Measurements from ENCODE around the gene EDEM3.
"Not testable (repeated sequence)": the region's sequence is repeated elsewhere in the genome, so short reads cannot be mapped to it uniquely, and the experiment has no call there.

The EDEM3 gene, protein sequence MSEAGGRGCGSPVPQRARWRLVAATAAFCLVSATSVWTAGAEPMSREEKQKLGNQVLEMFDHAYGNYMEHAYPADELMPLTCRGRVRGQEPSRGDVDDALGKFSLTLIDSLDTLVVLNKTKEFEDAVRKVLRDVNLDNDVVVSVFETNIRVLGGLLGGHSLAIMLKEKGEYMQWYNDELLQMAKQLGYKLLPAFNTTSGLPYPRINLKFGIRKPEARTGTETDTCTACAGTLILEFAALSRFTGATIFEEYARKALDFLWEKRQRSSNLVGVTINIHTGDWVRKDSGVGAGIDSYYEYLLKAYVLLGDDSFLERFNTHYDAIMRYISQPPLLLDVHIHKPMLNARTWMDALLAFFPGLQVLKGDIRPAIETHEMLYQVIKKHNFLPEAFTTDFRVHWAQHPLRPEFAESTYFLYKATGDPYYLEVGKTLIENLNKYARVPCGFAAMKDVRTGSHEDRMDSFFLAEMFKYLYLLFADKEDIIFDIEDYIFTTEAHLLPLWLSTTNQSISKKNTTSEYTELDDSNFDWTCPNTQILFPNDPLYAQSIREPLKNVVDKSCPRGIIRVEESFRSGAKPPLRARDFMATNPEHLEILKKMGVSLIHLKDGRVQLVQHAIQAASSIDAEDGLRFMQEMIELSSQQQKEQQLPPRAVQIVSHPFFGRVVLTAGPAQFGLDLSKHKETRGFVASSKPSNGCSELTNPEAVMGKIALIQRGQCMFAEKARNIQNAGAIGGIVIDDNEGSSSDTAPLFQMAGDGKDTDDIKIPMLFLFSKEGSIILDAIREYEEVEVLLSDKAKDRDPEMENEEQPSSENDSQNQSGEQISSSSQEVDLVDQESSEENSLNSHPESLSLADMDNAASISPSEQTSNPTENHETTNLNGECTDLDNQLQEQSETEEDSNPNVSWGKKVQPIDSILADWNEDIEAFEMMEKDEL

DNA sequence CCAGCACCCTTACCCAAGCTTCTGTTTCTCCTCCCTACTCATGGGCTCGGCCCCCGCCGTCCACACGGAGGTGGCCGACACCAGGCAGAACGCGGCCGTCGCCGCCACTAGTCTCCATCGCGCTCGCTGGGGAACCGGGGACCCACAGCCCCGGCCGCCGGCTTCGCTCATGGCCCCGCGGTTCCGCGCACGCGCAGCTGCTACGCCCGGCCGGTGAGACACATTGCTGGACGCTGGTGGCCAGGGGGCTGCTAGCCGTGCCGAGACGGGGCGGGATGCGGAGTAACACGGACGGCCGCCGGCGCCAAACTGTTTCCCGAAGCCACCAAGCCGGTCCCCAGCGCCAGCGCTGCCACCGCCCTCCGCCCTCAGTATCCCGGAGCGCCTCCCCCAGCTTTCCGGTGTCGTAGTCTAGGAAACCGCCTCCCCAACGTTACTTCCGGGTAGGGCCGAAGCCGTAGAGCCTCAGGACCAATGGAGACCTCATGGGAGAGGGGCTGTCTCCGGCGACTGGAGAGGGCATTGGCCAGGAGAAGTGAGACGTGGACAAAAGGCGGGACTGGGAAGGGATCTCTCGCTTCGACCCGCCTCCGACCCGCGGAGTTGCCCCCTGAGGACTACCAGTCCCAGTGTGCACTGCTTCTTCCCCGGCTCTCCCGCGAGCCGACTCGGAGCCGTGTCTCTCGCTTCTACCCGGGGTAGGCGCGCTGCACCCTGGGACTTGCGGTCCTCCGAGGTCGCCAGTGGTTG, at the start of gene EDEM3:
EDEM3 (minus strand) TSS at position 383 of the 750 bp plus-strand sequence; CDS start at position 171, 212 bp downstream.
- DNase-seq: peak; percentile 99

DNA sequence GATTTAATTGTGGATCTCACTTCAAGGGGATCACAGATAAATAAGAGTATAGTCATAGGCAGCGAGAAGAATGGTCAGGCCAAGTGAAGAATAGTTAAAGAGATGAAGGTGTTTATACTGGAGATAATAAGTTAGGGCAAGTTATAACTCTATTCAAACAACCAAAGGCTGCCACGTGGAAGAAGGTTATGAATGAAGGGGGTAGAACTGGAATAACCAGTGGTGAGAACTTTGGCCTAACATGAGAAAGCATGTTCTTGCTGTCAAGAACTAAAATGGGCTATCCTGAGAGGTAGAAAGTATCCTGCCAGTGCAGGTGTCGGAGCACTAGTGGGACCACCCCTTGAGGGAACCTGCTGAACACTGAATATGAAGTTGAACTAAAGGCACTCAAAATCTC, 49.6 kb upstream of the EDEM3 start:
- DNase-seq: no peak

DNA sequence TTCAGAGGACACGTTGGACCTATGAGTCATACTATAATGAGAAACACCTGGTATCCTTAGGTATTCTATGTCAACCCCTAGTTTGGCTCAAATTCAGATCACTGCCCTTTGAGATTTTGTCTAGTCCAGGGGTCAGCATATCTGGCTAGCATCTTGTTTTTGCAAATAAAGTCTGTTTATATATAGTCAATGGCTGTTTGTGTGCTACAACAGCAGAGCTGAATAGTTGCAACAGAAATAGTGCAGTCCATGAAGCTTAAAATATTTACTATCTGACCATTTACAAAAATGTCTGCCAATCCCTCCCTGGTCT, 48.5 kb upstream of the EDEM3 start:
- no peak for DNase-seq

DNA sequence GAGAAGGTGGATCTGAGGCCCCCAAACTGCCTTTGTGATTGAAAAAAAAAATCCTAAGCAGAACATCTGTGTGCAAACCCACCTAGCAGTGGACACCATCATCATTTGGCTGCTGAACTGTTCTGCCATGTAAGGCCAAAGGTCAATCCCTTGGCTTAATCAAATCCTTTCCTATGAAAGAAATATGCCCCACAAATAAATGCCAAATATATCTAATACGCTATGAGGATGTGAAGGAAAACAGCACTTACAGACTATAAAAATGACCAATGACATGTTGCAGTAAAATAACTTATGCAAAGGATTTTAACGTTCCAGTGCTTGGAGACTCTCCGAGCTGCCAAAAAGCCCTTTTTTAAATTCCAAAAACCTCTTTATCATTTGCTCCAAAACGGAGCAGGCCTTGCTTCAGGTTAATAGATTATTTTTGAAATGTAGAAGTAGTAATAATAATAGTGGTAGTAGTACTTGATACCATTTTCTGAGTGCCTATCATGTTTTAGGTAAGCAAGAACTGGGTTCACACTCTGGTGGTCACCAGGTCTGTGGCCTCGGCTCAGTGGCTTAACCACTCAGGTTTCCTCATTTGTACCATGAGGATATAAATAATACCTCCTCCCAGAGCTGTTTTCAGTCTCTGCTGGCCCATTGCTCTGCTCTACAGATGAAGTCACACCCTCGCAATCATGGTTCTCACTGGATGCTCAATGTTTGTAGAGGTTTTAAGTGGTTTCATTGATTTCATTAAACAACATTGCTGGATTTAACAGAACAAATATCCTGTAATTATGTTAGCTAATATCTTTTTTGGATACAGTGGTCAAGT, 47.9 kb upstream of the EDEM3 start:
- no peak for DNase-seq

DNA sequence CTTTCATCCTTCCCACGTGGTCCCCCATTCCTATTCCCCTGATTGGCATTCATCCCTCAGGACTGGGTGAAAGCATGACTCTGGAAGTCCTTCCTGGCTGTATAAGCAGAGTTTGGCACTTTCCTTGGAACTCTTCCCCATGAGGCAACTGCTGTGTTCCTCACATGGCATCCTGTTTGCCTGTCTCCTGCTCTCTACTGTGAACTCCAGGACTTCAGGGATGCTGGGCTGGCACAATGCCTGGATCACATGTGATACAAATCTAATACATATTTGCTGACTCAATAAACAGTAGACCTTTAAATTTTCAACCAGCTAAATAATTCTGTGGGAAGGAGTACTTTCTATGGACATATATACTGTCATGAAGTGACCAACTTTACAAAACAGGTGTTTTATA, 46.8 kb upstream of the EDEM3 start:
- no peak for DNase-seq

DNA sequence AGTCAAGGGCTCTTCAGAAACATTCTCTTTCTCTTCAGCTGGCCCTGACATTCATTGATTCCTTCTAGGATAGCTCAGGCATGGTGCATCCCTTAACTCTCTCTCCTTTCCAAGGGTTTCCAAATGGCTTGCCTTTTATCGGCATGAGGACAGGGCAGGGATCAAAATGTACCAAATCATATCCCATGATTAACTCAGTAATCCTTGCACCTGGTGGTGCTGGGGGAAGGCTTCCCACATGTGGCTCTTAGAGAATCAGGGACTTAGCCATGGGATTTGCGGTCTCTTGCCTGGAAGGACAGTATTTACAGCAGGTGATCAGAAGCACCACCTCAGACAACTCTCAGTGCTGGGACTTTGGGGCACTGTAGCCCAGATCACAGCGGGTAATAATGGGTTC, 46.2 kb upstream of the EDEM3 start:
- DNase-seq: no peak

DNA sequence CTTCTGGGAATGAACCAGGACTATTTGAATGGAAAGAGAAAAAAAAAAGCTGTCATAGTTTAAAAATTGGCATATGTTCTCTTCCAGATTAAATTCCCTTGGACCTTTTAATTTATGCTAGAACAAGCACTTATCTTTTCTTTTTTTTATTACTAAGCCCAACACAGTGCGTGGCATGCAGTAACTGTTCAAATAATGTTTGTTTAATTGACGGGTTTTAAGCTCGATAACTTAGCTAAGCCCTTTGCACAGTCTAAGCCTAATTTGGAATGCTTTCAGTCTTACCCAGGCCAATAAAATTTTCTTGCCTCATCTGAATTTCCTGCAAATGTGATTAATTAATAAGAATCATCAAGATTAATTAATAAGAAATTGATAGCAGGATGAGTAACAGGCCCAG, 39.3 kb upstream of the EDEM3 start:
- no peak for DNase-seq

DNA sequence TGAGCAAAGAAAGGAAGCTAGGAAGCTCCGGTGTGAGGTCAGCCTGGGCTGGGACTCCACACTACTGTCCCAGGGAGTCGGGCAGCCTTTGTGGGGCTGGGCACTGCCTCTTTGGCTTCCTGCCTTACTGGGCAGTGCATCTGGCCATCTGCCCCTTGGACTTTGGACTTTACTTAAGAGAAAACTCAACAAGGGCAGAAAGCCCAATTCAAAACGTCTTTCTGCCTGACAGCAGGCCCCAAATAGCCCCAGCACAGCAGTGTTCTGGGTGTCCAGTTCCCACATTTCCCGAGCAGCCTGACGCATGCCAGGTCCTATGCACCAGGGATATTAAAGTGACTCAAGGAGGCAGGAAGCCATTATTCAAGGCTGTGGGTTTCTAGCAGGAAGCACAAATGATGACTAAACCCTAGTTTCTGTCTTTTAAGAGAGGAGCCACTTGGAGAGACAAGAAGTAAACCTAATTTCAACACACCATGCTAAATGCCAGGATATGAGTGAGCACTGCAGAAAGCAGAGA, 37.9 kb upstream of the EDEM3 start:
- no peak for DNase-seq

DNA sequence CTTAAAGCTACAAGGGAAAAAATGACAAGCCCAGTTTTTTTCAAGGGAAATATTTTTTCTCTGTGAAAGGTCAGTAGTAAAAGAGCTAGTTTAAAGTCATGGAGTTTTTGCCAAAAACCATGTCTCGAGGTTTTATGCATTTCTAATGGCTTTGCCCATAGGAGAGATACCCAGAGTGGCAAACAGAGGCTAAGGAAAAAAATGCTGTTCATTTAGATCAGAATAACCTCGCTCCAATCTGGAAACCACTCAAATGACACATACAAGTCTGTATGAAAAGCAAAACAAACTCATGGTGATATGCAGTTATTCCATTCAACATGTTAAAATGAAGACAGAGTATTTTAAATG, 36.9 kb upstream of the EDEM3 start:
- no peak for DNase-seq

DNA sequence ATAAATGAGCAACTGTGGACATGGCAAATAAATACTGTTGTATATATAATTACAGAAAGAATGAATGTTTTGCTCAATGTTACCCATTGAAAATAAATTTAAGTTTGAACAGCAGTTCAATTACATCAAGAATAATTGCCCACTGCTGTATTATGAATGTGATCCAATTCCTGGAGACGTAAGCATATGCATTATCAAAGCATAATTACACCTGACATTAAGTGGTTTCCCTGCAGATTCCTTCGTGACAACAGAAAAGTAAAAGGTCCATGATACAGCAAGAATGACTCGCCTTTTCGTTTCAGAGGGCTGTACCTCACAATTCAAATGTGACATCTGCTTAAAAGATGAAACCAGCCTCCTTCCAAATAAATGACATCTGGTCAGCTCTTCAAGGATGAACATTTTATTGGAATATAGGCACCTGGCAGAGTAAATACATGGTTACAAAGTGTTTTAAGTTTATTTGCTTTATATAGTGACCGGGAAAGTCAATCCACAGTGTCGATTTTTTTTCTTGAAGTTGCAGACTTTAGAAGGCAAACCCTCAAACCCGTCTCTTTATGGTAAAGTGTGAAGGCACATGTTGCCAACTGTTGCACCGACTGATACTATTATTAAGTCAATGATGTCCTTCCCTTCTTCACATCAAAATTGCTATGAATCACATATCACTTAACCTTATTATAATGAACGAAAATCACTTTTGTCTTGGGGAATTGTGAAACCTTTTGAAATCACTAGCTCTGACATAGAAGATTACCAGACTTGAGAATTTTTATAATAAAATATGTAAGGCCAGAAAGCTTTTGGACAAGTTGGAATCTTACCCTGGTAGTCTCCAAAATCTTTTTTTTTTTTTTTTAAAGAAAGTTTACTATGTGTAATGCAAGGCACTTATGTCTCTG, 36.2 kb upstream of the EDEM3 start:
- DNase-seq: peak; percentile 23

DNA sequence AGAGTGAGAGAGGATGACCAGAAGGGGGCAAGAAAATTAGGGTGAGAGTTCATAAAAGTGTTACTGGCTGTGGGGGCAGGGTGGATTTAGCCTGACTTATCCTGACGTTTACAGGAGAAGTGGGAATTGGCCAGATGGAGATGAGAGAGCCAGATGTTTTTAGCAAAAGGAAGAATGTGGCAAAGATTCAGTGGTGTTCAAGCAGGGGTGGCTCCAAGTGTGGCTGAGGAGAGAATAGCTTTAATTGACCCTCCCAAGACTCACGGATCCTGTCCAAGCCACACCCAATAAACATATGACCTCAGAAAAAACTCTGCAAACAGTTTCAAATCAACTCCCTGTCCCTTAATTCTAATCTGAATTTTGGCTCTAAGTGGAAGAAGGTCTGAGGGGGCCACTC, 35.2 kb upstream of the EDEM3 start:
- no peak for DNase-seq

DNA sequence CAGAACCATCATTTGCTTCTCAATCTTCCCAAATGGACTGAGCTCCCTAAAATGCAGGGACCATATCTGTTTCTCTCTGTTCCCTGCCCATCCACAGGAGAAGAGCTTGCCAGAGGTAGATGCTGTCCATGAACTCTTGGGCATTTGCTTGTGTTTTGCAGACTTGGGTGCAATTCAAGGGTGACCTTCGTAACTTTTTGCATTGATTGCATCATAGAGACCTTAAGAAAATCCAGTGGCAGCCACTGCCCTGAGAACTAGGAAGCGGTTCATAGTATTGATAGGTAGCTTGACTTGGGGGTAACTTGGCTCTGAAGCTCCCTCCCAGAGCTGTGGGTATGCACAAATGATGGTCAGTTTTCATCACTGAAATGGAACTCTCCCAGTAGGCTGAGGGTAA, 34.3 kb upstream of the EDEM3 start:
- DNase-seq: no peak

DNA sequence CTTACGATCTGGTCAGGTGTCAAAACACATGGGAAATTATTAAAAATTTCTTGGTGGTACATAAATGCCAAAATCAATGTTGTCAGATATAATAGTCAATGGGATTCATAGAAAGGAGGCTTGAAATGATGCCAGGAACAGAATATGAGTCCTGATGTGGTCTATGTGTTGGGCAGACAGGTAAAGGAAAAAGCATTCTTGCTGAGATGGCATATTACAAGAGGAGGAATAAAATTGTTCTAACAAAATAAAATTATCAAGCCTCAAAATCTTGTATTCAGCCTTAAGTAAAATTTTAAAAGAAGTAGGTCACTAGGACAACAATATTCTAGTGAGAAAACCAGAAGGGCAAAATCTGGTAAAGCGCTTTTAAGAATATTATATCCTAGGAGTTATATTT, 30.9 kb upstream of the EDEM3 start:
- no peak for DNase-seq

DNA sequence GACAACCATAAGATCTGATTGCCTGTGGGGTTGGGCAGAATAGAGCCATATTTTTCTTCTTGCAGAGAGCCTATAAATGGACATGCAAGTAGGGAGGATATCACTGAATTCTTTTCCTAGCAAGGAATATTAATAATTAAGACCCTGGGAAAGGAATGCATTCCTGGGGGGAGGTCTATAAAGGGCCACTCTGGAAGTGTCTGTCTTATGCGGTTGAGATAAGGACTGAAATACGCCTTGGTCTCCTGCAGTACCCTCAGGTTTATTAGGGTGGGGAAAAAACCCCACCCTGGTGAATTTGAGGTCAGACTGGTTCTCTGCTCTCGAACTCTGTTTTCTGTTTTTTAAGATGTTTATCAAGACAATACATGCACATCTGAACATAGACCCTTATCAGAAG, 29.1 kb upstream of the EDEM3 start:
- DNase-seq: not testable (repeated sequence)

DNA sequence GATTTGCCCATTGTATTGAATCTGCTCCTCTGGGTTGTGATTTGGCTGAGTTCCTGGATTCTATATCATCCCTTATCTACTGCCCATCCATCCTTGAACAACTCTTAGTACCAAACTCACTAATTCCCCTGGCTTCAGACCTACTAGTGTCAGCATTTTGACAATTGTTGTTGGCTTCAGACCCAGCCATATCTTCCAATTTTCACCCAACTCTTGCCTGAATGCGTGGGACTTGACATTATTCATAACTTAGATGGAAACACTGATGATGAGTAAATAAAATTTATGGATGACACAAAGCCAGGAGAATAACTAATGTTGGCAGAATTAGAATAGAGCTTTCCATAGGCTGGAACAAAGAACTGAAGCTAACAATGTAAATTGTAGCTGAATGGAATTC, 27.3 kb upstream of the EDEM3 start:
- no peak for DNase-seq

DNA sequence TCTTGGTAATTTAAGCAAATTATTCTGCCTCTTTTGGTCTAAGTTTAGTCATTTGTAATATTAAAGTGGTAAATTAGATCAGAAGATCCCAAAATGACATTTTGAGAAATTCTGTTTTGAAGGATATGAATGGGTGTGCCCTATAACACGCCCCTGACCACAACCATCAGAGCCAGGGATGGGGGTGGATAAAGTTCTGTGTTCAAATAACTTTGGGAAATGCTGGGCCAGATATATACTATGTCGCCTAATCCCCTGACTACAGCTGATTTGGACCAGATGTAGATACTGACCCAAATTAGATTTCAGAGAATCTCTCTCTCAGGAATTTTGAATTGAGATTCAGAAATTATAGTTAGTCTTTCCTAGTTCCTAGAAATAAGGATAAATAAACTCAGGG, 21.2 kb upstream of the EDEM3 start:
- no peak for DNase-seq

DNA sequence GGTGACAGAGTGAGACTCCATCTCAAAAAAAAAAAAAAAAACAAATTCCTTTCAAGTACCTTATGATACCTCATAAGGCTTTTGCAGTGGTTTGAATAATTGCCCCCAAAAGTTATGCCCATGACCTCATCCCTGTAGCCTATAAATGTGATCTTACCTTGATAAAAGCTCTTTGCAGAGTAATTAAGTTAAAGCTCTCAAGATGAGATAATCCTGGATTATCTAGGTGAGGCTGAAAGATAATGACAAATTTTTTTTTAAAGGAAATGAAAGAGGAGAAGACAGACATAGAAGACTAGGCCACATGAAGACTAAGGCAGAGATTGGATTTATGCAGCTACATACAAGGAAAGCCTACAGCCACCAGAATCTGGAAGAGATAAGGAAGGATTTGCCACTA, 20.7 kb upstream of the EDEM3 start:
- no peak for DNase-seq

DNA sequence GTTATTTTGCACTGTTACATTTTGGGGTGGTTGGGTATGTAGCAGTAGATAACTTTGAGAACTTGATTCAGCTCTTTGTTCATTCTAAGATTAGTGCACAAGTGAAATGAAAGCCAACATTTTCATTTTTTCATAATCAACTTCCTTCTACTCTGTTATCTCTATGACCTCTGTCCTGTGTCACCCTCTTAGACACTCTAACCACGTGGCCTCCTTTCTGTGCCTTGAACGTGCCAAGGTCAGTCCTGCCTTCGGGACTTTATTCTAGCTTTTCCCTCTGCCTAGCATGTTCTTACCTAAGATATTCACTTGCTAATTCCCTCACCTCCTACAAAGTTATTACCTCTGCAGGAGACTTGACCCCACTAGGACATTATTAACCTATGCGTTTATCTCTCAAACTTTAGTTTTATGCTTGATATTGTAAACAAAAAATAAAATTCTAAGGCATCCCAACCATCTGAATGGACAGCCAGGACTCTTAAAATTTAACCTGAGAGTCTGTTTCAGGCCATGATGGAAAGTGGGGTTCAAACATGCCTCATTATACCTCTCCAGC, 19.2 kb upstream of the EDEM3 start:
- DNase-seq: no peak

DNA sequence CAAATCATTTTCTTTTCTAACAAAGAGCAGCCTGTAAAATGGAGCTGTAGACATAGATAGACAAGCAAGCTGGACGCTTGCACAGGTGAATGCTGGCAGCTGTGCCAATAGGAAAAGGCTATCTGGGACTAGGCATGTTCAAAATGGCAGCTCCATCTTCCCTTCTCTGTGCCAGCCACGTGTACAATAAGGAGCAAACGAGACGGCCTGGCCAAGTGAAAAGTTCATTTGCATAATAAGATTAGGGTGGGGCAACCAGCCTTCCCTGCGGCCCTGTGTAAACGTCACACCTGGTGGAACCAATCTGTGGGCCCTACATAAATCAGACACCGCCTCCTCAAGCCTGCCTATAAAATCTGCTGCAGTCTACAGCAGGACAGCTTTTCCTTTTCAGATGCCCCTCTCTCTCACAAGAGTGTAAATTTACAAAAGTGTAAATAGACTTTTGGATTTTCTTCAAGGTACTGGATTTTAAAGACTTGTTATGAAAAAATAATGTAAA, 16.6 kb upstream of the EDEM3 start:
- no peak for DNase-seq

DNA sequence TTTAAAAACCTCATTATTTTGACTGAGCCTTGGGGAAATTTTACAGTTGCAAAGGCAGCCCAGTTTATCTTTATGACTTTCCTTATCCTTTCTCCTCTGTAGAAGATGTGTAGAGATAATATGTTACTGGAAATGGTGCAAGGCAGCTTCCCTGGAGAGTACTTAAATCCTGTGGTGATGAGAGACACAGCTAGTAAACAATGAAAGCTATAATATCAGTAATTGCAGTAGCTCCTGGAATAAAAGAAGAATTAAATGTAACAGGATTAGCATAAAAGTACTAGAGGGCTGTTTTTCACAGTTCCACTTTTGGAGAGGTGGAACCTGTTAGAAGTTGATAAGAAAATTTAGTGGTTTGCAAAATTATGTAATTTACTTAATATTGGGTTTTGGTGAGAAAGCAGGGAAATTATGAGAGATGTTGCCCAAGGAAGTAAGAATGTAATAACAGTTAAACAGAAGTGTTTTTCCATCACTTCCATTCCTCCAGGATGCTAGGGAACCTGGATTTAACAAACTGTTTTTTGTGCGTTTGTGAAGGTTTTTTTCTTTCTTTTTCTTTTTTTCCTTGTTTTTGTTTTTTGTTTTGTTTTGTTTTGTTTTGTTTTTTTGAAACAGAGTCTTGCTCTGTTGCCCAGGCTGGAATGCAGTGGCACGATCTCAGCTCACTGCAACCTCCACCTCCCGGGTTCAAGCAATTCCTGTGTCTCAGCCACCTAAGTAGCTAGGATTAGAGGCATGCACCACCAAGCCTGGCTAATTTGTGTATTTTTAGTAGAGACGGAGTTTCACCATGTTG, 15.7 kb upstream of the EDEM3 start:
- DNase-seq: no peak
